Measurements from ENCODE around the gene PLP2. TPM values are rescaled to one million over a fixed set of nuclear protein-coding genes. Genes with fewer than 3 reads are reported as not detected.

Gene PLP2
- total and polyA plus RNA-seq, 2 of the 13 experiments (the other 11 are each of a cell fraction or from before 2014, with no cell fraction given) = 0.40 to 3.6 TPM

DNA sequence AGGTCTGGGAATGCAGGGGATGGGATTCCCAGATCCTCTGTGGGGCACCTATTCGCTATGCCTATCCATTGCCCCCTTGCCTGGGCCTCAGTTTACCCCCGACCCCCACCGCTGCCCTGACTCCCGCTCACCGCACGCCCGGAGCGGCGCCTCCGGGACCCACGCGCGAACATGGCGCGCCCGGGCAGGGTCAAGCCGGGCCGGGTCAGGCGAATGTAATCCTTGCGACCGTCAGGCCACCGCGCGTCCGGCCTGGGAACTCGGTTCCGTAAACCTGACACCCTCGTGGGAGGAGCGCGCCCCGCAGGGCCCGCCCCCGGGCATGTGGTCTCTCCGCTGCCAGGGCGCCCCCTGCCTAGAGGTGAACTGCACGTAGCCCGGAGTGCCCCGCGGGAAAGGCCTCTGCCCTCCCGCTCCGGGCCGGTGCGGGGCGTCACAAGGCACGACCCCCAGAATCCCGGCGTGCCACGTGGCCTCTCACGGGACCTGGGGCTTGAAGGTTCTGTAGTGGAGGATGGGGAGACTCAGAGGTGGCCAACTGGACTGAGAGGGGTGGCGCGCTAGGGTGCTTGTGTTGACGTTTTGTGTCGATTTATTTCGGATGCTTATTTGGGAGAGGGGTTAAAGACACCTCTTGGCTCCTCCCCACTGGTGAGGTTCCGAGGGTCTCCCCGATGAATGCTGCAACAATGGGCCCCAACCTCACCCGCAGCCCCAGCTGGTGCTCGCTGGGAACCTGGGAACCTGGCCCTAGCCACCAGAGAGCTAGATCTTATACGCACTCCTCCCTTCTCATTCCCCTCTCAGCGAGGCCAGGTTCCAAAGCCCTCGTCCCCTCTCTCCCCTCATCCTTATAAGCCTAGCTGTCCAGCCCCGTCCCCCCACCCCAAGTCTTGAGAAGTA is 14.7 kb downstream of the PLP2 start, which contains the start of gene PRICKLE3 (continued):
- TF ChIP-seq, protein P1, sequence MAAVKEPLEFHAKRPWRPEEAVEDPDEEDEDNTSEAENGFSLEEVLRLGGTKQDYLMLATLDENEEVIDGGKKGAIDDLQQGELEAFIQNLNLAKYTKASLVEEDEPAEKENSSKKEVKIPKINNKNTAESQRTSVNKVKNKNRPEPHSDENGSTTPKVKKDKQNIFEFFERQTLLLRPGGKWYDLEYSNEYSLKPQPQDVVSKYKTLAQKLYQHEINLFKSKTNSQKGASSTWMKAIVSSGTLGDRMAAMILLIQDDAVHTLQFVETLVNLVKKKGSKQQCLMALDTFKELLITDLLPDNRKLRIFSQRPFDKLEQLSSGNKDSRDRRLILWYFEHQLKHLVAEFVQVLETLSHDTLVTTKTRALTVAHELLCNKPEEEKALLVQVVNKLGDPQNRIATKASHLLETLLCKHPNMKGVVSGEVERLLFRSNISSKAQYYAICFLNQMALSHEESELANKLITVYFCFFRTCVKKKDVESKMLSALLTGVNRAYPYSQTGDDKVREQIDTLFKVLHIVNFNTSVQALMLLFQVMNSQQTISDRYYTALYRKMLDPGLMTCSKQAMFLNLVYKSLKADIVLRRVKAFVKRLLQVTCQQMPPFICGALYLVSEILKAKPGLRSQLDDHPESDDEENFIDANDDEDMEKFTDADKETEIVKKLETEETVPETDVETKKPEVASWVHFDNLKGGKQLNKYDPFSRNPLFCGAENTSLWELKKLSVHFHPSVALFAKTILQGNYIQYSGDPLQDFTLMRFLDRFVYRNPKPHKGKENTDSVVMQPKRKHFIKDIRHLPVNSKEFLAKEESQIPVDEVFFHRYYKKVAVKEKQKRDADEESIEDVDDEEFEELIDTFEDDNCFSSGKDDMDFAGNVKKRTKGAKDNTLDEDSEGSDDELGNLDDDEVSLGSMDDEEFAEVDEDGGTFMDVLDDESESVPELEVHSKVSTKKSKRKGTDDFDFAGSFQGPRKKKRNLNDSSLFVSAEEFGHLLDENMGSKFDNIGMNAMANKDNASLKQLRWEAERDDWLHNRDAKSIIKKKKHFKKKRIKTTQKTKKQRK (IDR thresholded peaks at IDR 0.05; ENCODE audit: low read length) = no peak
- TF ChIP-seq ZNF124 (CRISPR knock-in tag; IDR thresholded peaks at IDR 0.05) = no peak
- TF ChIP-seq, protein P2, sequence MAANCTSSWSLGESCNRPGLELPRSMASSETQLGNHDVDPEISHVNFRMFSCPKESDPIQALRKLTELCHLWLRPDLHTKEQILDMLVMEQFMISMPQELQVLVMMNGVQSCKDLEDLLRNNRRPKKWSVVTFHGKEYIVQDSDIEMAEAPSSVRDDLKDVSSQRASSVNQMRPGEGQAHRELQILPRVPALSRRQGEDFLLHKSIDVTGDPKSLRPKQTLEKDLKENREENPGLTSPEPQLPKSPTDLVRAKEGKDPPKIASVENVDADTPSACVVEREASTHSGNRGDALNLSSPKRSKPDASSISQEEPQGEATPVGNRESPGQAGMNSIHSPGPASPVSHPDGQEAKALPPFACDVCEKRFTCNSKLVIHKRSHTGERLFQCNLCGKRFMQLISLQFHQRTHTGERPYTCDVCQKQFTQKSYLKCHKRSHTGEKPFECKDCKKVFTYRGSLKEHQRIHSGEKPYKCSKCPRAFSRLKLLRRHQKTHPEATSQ (CRISPR knock-in tag; IDR thresholded peaks at IDR 0.05; ENCODE audit: borderline replicate concordance) = no peak
- TF ChIP-seq, protein P3, sequence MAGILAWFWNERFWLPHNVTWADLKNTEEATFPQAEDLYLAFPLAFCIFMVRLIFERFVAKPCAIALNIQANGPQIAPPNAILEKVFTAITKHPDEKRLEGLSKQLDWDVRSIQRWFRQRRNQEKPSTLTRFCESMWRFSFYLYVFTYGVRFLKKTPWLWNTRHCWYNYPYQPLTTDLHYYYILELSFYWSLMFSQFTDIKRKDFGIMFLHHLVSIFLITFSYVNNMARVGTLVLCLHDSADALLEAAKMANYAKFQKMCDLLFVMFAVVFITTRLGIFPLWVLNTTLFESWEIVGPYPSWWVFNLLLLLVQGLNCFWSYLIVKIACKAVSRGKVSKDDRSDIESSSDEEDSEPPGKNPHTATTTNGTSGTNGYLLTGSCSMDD (CRISPR knock-in tag; IDR thresholded peaks at IDR 0.05) = no peak
- peak; percentile 90 for TF ChIP-seq ELF1 (CRISPR knock-in tag; IDR thresholded peaks at IDR 0.05)
- TF ChIP-seq SMARCC2 (IDR thresholded peaks at IDR 0.05) = no peak
- no peak for TF ChIP-seq ZNF549 (CRISPR knock-in tag; IDR thresholded peaks at IDR 0.05)
- TF ChIP-seq ARNT2 (CRISPR knock-in tag; IDR thresholded peaks at IDR 0.05; ENCODE audit: low read depth) = no peak
- TF ChIP-seq CEBPB (IDR thresholded peaks at IDR 0.05; ENCODE audit: borderline replicate concordance, low read depth, low read length) = no peak
- TF ChIP-seq CBX2 (IDR thresholded peaks at IDR 0.05; ENCODE audit: low read depth, low read length) = no peak
- no peak for TF ChIP-seq CBX2 (CRISPR knock-in tag; IDR thresholded peaks at IDR 0.05; ENCODE audit: low read depth)
- TF ChIP-seq, protein P4, sequence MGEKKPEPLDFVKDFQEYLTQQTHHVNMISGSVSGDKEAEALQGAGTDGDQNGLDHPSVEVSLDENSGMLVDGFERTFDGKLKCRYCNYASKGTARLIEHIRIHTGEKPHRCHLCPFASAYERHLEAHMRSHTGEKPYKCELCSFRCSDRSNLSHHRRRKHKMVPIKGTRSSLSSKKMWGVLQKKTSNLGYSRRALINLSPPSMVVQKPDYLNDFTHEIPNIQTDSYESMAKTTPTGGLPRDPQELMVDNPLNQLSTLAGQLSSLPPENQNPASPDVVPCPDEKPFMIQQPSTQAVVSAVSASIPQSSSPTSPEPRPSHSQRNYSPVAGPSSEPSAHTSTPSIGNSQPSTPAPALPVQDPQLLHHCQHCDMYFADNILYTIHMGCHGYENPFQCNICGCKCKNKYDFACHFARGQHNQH (CRISPR knock-in tag; IDR thresholded peaks at IDR 0.05) = no peak
- no peak for TF ChIP-seq PCBP1 (IDR thresholded peaks at IDR 0.05; ENCODE audit: borderline replicate concordance, low read depth, low read length)
- TF ChIP-seq, protein P5, sequence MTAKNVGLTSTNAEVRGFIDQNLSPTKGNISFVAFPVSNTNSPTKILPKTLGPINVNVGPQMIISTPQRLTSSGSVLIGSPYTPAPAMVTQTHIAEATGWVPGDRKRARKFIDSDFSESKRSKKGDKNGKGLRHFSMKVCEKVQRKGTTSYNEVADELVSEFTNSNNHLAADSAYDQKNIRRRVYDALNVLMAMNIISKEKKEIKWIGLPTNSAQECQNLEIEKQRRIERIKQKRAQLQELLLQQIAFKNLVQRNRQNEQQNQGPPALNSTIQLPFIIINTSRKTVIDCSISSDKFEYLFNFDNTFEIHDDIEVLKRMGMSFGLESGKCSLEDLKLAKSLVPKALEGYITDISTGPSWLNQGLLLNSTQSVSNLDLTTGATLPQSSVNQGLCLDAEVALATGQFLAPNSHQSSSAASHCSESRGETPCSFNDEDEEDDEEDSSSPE (CRISPR knock-in tag; IDR thresholded peaks at IDR 0.05) = peak; percentile 57
